Stimulated activated CD4-positive, alpha-beta T cell treated with anti-CD3 and anti-CD28 coated beads, Interleukin-4, amount 100 ng/mL, for 24 hours (primary cell): Measurements from ENCODE around the gene SORCS2.
A peak's percentile ranks its signal among the peaks of the same experiment; 100 is the strongest.

Experiments
- DNase-seq: peaks from one replicate; pipeline ENCODE4 v3.0.0-alpha.2; 2020

Gene SORCS2

GRCh38 chr4:7192252-7193029 lies at the start of gene SORCS2:
TSS of gene SORCS2 (plus strand) at chr4:7192538.
- peak; percentile 43 for DNase-seq

- DNase-seq, result no peak
These were observed 47.7 kb upstream of the SORCS2 start for GRCh38 chr4:7144374-7145290.

- no peak for DNase-seq
These were observed 46.9 kb upstream of the SORCS2 start for GRCh38 chr4:7145291-7145934.

- no peak for DNase-seq
These were observed 46.1 kb upstream of the SORCS2 start for GRCh38 chr4:7146059-7146785.

GRCh38 chr4:7146786-7147115 lies 45.6 kb upstream of the SORCS2 start:
- DNase-seq, result no peak

- no peak for DNase-seq
These were observed 45.1 kb upstream of the SORCS2 start for GRCh38 chr4:7147261-7147660.

GRCh38 chr4:7147661-7148310 lies 44.6 kb upstream of the SORCS2 start:
- DNase-seq, result no peak

- DNase-seq, result no peak
These were observed 44.0 kb upstream of the SORCS2 start for GRCh38 chr4:7148337-7148736.

GRCh38 chr4:7150036-7150635 lies 42.2 kb upstream of the SORCS2 start:
- DNase-seq, result no peak

- DNase-seq, result no peak
These were observed 40.6 kb upstream of the SORCS2 start for GRCh38 chr4:7151668-7152227.

- no peak for DNase-seq
These were observed 38.6 kb upstream of the SORCS2 start for GRCh38 chr4:7153711-7154110.

GRCh38 chr4:7154351-7154981 lies 37.9 kb upstream of the SORCS2 start:
- no peak for DNase-seq

GRCh38 chr4:7155590-7156071 lies 36.7 kb upstream of the SORCS2 start:
- no peak for DNase-seq

- no peak for DNase-seq
These were observed 36.0 kb upstream of the SORCS2 start for GRCh38 chr4:7156328-7156727.

GRCh38 chr4:7156761-7157488 lies 35.4 kb upstream of the SORCS2 start:
- no peak for DNase-seq

- DNase-seq, result no peak
These were observed 34.7 kb upstream of the SORCS2 start for GRCh38 chr4:7157666-7158065.

GRCh38 chr4:7158081-7158750 lies 34.1 kb upstream of the SORCS2 start:
- no peak for DNase-seq

GRCh38 chr4:7158991-7159390 lies 33.3 kb upstream of the SORCS2 start:
- DNase-seq, result no peak

- no peak for DNase-seq
These were observed 32.4 kb upstream of the SORCS2 start for GRCh38 chr4:7159923-7160322.

- DNase-seq, result no peak
These were observed 31.9 kb upstream of the SORCS2 start for GRCh38 chr4:7160439-7160838.
